Measurements from ENCODE around the gene PPP2R5C. TPM values are rescaled to one million over a fixed set of nuclear protein-coding genes. Genes with fewer than 3 reads are reported as not detected.
"Not testable (repeated sequence)": the region's sequence is repeated elsewhere in the genome, so short reads cannot be mapped to it uniquely, and the experiment has no call there.

PPP2R5C gene
- 233 and 301 TPM in 2 replicates for total RNA-seq (2014; rRNA removed; shearing (Covaris generic); ENCODE audit: low replicate concordance)

DNA sequence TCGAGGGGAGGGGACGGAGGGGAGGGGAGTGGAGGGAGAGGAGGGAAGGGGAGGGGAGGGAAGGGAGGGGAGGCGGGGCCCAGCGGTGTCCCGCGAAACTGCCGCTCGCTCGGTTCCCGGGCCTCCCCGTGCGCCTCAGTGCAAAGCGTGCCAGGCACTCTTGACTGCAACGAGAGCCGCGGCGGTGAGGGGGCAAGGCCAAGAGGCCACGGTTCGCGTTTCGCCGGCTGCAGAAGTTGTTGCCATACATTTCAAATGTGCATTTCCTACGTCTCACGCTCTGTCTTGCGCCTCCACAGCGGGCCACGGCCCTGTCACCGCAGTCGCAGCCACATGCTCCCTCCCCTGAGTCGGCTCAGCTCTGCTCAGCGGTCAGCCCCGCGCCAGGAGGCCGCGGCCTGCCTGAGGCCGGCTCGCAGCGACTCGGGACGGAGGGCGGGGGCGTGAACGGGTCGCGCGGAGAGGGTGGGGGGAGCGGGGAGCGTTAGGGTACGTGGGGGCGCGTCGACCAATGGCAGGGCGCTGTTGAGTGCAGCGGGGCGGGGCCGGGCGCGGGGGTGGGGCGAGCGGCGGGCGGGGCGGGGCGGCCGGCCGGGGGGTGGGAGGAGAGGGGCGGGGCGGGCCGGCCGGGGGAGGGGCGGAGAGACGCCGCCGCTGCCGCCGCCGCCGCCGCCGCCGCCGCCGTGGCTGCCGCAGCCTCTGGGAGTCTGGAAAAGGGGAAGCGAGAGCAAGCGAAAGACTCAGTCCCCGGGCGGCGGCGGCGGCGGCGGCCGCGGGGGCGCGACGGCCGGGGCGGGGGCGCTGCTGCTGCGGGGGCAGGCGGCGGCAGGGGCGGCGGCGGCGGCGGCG lies at the start of gene PPP2R5C:
PPP2R5C (plus strand) TSS at position 678 of the 849 bp plus-strand sequence. CDS start 185 bp downstream, outside the sequence.
- Histone ChIP-seq H3K79me2 (ENCODE audit: low read length) (peaks cover 29% of the 10 kb centered on the region), H3K27ac (ENCODE audit: low read length) (peak within 1 kb of the TSS; percentile 73), H3K9me3 (ENCODE audit: low read length) (no peaks in the 10 kb centered on the region), H4K20me1 (ENCODE audit: insufficient read depth, low read depth, low read length) (peaks cover 4% of the 10 kb centered on the region; the same call in 1 of the 2 replicates), H3K36me3 (ENCODE audit: insufficient read depth, low read length) (peaks cover 26% of the 10 kb centered on the region), H3K27me3 (ENCODE audit: low read length) (no peaks in the 10 kb centered on the region), H3K4me3 (ENCODE audit: low read length) (peak within 1 kb of the TSS; percentile 89), H3K4me1 (ENCODE audit: low read length) (peaks cover 25% of the 10 kb centered on the region), H3K9ac (ENCODE audit: low read length) (peak within 1 kb of the TSS; percentile 91), H3K4me2 (ENCODE audit: low read depth, low read length, poor library complexity, severe bottlenecking) (peak within 1 kb of the TSS; percentile 99), H2AFZ (ENCODE audit: low read length) (peak within 1 kb of the TSS; percentile 70), H3K9me2 (replicated peaks; ENCODE audit: insufficient read depth, low read length) (no peaks in the 10 kb centered on the region)
- DNase-seq: peak; percentile 96

DNA sequence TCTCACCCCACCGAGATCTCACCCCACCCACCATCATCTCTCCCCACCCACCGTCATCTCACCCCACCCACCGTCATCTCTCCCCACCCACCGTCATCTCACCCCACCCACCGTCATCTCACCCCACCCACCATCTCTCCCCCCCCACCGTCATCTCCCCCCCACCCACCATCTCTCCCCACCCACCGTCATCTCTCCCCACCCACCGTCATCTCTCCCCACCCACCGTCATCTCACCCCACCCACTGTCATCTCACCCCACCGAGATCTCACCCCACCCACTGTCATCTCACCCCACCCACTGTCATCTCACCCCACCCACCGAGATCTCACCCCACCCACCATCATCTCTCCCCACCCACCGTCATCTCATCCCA lies 49.7 kb upstream of the PPP2R5C start:
- not testable (repeated sequence) for H3K79me2 ChIP-seq (ENCODE audit: low read length); H3K27me3 ChIP-seq (ENCODE audit: low read length); H3K27ac ChIP-seq (ENCODE audit: low read length); H3K36me3 ChIP-seq (ENCODE audit: insufficient read depth, low read length); H3K4me2 ChIP-seq (ENCODE audit: low read depth, low read length, poor library complexity, severe bottlenecking); H3K9me2 ChIP-seq (replicated peaks; ENCODE audit: insufficient read depth, low read length); DNase-seq; H4K20me1 ChIP-seq (ENCODE audit: insufficient read depth, low read depth, low read length); H2AFZ ChIP-seq (ENCODE audit: low read length); H3K9ac ChIP-seq (ENCODE audit: low read length); H3K4me3 ChIP-seq (ENCODE audit: low read length); H3K9me3 ChIP-seq (ENCODE audit: low read length)
- H3K4me1 ChIP-seq (ENCODE audit: low read length): peaks cover 11% of the 10 kb centered on the region

DNA sequence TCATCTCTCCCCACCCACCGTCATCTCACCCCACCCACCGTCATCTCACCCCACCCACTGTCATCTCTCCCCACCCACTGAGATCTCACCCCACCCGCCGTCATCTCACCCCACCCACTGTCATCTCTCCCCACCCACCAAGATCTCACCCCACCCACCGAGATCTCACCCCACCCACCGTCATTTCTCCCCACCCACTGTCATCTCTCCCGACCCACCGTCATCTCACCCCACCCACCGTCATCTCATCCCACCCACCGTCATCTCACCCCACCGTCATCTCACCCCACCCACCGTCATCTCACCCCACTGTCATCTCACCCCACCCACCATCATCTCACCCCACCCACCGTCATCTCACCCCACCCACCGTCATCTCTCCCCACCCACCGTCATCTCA lies 49.2 kb upstream of the PPP2R5C start:
- H3K4me3 ChIP-seq (ENCODE audit: low read length); H4K20me1 ChIP-seq (ENCODE audit: insufficient read depth, low read depth, low read length); H2AFZ ChIP-seq (ENCODE audit: low read length); DNase-seq; H3K4me2 ChIP-seq (ENCODE audit: low read depth, low read length, poor library complexity, severe bottlenecking); H3K36me3 ChIP-seq (ENCODE audit: insufficient read depth, low read length); H3K27ac ChIP-seq (ENCODE audit: low read length); H3K79me2 ChIP-seq (ENCODE audit: low read length); H3K27me3 ChIP-seq (ENCODE audit: low read length); H3K9ac ChIP-seq (ENCODE audit: low read length); H3K9me2 ChIP-seq (replicated peaks; ENCODE audit: insufficient read depth, low read length); H3K9me3 ChIP-seq (ENCODE audit: low read length): not testable (repeated sequence)
- peaks cover 15% of the 10 kb centered on the region for H3K4me1 ChIP-seq (ENCODE audit: low read length)

DNA sequence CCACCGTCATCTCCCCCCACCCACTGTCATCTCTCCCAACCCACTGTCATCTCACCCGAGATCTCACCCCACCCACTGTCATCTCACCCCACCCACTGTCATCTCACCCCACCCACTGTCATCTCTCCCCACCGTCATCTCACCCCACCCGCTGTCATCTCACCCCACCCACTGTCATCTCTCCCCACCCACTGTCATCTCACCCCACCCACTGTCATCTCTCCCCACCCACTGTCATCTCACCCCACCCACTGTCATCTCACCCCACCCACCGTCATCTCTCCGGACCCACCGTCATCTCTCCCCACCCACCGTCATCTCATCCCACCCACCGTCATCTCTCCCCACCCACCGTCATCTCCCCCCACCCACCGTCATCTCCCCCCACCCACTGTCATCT lies 48.4 kb upstream of the PPP2R5C start:
- not testable (repeated sequence) for DNase-seq; H4K20me1 ChIP-seq (ENCODE audit: insufficient read depth, low read depth, low read length); H3K36me3 ChIP-seq (ENCODE audit: insufficient read depth, low read length); H3K27ac ChIP-seq (ENCODE audit: low read length); H3K9me2 ChIP-seq (replicated peaks; ENCODE audit: insufficient read depth, low read length); H3K9ac ChIP-seq (ENCODE audit: low read length); H3K27me3 ChIP-seq (ENCODE audit: low read length); H3K79me2 ChIP-seq (ENCODE audit: low read length); H2AFZ ChIP-seq (ENCODE audit: low read length); H3K9me3 ChIP-seq (ENCODE audit: low read length); H3K4me3 ChIP-seq (ENCODE audit: low read length); H3K4me2 ChIP-seq (ENCODE audit: low read depth, low read length, poor library complexity, severe bottlenecking)
- H3K4me1 ChIP-seq (ENCODE audit: low read length): peaks cover 12% of the 10 kb centered on the region

DNA sequence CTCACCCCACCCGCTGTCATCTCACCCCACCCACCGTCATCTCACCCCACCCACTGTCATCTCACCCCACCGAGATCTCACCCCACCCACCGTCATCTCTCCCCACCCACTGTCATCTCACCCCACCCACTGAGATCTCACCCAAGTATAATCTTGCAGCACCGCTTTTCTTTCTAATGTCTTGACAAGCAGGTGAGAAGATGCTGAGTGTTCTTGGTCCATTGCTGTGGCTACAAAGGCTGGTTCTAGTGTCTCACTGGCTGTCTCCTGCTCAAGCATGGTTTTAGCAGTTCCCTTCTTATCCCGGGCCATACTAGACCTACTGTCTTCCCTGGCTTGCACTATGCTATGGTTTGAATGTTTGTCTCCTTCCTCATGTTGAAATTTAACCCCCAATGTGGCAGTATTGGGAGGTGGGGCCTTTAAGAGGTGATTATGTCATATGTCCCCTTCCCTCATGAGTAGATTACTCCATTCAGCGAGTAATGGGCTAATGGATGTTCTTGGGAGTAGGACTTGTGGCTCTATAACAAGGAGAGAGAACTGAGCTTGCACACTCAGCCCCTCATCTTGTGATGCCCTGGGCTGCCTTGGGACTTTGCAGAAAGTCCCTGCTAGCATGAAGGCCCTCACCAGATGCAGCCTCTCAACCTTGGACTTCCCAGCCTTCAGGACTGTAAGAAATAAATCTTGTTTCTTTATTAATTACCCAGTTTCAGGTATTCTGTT lies 47.7 kb upstream of the PPP2R5C start:
- no peaks in the 10 kb centered on the region for H4K20me1 ChIP-seq (ENCODE audit: insufficient read depth, low read depth, low read length)
- no peak overlapping the region for H3K4me3 ChIP-seq (ENCODE audit: low read length)
- no peaks in the 10 kb centered on the region for H3K79me2 ChIP-seq (ENCODE audit: low read length)
- H3K9ac ChIP-seq (ENCODE audit: low read length): no peak overlapping the region
- H3K36me3 ChIP-seq (ENCODE audit: insufficient read depth, low read length): no peaks in the 10 kb centered on the region
- H3K27me3 ChIP-seq (ENCODE audit: low read length): peaks cover 3% of the 10 kb centered on the region; the same call in 1 of the 2 replicates
- DNase-seq: no peak
- H3K4me1 ChIP-seq (ENCODE audit: low read length): peaks cover 11% of the 10 kb centered on the region
- H3K9me2 ChIP-seq (replicated peaks; ENCODE audit: insufficient read depth, low read length): no peaks in the 10 kb centered on the region
- H3K4me2 ChIP-seq (ENCODE audit: low read depth, low read length, poor library complexity, severe bottlenecking): no peak overlapping the region
- peaks cover 5% of the 10 kb centered on the region; the same call in 1 of the 2 replicates for H3K9me3 ChIP-seq (ENCODE audit: low read length)
- H2AFZ ChIP-seq (ENCODE audit: low read length): no peak overlapping the region
- H3K27ac ChIP-seq (ENCODE audit: low read length): no peak overlapping the region

DNA sequence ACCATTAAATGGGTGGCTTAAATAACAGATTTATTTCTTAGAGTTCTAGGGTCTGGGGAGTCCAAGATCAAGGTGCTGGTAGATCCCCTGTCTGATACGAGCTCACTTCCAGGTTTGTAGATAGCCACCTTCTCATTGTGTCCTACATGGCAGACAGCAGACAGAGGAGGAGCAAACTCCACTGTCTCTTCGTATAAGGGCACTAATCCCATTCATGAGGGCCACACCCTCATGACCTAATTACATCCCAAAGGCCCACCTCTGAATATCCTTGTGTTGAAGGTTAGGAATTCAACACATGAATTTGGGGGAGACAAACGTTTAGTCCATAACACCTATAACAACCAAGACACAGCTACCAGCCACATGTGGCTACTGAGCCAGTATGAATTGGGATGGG lies 47.1 kb upstream of the PPP2R5C start:
- H3K4me1 ChIP-seq (ENCODE audit: low read length): peaks cover 11% of the 10 kb centered on the region
- no peaks in the 10 kb centered on the region for H3K36me3 ChIP-seq (ENCODE audit: insufficient read depth, low read length)
- H3K9me2 ChIP-seq (replicated peaks; ENCODE audit: insufficient read depth, low read length): no peaks in the 10 kb centered on the region
- H3K9me3 ChIP-seq (ENCODE audit: low read length): peaks cover 5% of the 10 kb centered on the region; the same call in 1 of the 2 replicates
- no peak overlapping the region for H3K4me3 ChIP-seq (ENCODE audit: low read length)
- no peak overlapping the region for H2AFZ ChIP-seq (ENCODE audit: low read length)
- no peak overlapping the region for H3K27ac ChIP-seq (ENCODE audit: low read length)
- no peak overlapping the region for H3K9ac ChIP-seq (ENCODE audit: low read length)
- H4K20me1 ChIP-seq (ENCODE audit: insufficient read depth, low read depth, low read length): no peaks in the 10 kb centered on the region
- no peak for DNase-seq
- H3K27me3 ChIP-seq (ENCODE audit: low read length): peaks cover 3% of the 10 kb centered on the region; the same call in 1 of the 2 replicates
- H3K4me2 ChIP-seq (ENCODE audit: low read depth, low read length, poor library complexity, severe bottlenecking): no peak overlapping the region
- no peaks in the 10 kb centered on the region for H3K79me2 ChIP-seq (ENCODE audit: low read length)

DNA sequence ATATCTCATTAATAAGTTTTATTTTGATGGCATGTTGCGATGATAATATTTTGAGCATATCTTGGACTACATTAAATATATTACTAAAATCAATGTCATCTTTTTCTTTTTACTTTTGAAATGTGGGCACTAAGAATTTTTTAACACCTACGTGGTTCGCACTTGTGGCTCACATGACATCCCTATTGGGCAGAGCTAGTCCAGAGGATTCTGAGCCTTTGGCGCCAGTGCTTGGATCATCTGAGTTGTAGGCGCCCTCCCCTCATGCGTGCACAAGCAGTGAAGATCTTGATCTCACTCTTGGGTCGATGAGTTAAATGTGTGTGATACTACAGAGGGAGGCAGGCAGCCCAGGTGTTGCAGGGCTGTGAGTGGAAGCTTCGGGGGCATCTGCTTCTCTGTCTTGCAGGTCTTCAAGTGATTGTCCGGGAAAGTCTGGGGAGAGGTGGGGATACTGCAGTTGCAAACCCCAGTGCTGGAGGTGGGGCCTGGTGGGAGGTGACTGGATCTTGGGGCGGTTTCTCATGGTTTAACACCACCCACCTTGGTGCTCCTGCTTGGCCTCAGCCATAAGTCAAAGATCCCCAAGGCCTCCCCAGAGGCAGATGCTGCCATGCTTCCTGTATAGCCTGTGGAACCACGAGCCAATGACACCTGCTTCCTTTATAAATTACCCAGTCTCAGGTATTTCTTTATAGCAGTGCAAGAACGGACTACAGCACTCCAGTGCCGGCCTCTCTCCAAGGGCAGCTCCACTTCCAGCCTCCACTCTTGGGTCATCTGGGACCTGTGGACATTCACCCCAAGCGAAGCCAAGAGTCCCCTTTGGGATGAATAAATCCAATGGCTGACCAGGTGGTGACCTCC lies 46.1 kb upstream of the PPP2R5C start:
- Histone ChIP-seq H3K27me3 (ENCODE audit: low read length) (peaks cover 3% of the 10 kb centered on the region; the same call in 1 of the 2 replicates), H3K27ac (ENCODE audit: low read length) (no peak overlapping the region), H3K36me3 (ENCODE audit: insufficient read depth, low read length) (no peaks in the 10 kb centered on the region), H2AFZ (ENCODE audit: low read length) (no peak overlapping the region), H3K9ac (ENCODE audit: low read length) (no peak overlapping the region), H3K79me2 (ENCODE audit: low read length) (no peaks in the 10 kb centered on the region), H3K9me2 (replicated peaks; ENCODE audit: insufficient read depth, low read length) (no peaks in the 10 kb centered on the region), H3K9me3 (ENCODE audit: low read length) (peaks cover 5% of the 10 kb centered on the region; the same call in 1 of the 2 replicates), H4K20me1 (ENCODE audit: insufficient read depth, low read depth, low read length) (no peaks in the 10 kb centered on the region), H3K4me1 (ENCODE audit: low read length) (peaks cover 11% of the 10 kb centered on the region), H3K4me3 (ENCODE audit: low read length) (no peak overlapping the region), H3K4me2 (ENCODE audit: low read depth, low read length, poor library complexity, severe bottlenecking) (no peak overlapping the region)
- no peak for DNase-seq
